Activated B cell treated with CpG ODN at 0.5 μM for 24 hours (primary cell): ENCODE measurements around the gene ADGRF5. TPM values are rescaled to one million over a fixed set of nuclear protein-coding genes. Genes with fewer than 3 reads are reported as not detected.

Source experiments
- ATAC-seq: fragments of 200-7000 bp; cut with Tn5 transposase; one replicate; pipeline ENCODE4 v1.10.0; 2021; ENCODE audit warnings: low read depth, mild to moderate bottlenecking, moderate library complexity
- CTCF ChIA-PET: fragments of 350-600 bp; sonication (Branson Sonifier 250); formaldehyde crosslinking; loops from one replicate; lab custom pipeline; 2021; ENCODE audit warnings: antibody characterized with exemption; lab: Charles Lee
- POLR2A ChIA-PET: fragments of 350-600 bp; sonication (Branson Sonifier 250); formaldehyde crosslinking; loops from one replicate; lab custom pipeline; 2021; ENCODE audit warnings: antibody characterized with exemption; lab: Charles Lee
- DNase-seq: peaks from one replicate; pipeline ENCODE4 v3.0.0; 2022
- H3K27ac Mint-ChIP-seq: one replicate; pipeline ENCODE4 v1.8.0; 2020; ENCODE audit warnings: mixed read lengths
- H3K27me3 Mint-ChIP-seq: one replicate; pipeline ENCODE4 v1.8.0; 2021; ENCODE audit warnings: mixed read lengths
- H3K36me3 Mint-ChIP-seq: one replicate; pipeline ENCODE4 v1.8.0; 2021; ENCODE audit warnings: low read depth, mixed read lengths
- H3K4me1 Mint-ChIP-seq: one replicate; pipeline ENCODE4 v1.8.0; 2021; ENCODE audit warnings: mixed read lengths
- H3K4me3 Mint-ChIP-seq: one replicate; pipeline ENCODE4 v1.8.0; 2020; ENCODE audit warnings: mild to moderate bottlenecking, mixed read lengths
- H3K9me3 Mint-ChIP-seq: one replicate; pipeline ENCODE4 v1.8.0; 2020; ENCODE audit warnings: mixed read lengths
- CTCF ChIP-seq: fragments of 200-600 bp; IDR thresholded peaks from one replicate; pipeline ENCODE4 v1.8.0; 2022; ENCODE audit warnings: antibody characterized with exemption, mild to moderate bottlenecking
- intact Hi-C: fragments of 100-400 bp; cut with micrococcal nuclease; formaldehyde crosslinking; loops from one replicate; pipeline ENCODE4 v1.15.1; 2024
- total RNA-seq: library from RNA; stranded (reverse); gene quantifications from 2 replicates; pipeline ENCODE4 v1.2.3, GENCODE V29; 2022

Gene ADGRF5
- total RNA-seq, 1 donor from 2014 or later = not detected

GRCh38 chr6:46819561-46819960, 102.2 kb downstream of the ADGRF5 start:
- intact Hi-C loops = no loop called here
- Mint-ChIP-seq H3K9me3 (no peaks in the 10 kb centered on the region), H3K36me3 (no peaks in the 10 kb centered on the region), H3K27me3 (peaks cover 2% of the 10 kb centered on the region), H3K4me3 (no peak overlapping the region), H3K4me1 (no peaks in the 10 kb centered on the region), H3K27ac (no peak overlapping the region)
- ChIA-PET CTCF (no interaction called here), POLR2A (no interaction called here)
- no peak for TF ChIP-seq CTCF
- DNase-seq (no peak), ATAC-seq (no peak)

DNA sequence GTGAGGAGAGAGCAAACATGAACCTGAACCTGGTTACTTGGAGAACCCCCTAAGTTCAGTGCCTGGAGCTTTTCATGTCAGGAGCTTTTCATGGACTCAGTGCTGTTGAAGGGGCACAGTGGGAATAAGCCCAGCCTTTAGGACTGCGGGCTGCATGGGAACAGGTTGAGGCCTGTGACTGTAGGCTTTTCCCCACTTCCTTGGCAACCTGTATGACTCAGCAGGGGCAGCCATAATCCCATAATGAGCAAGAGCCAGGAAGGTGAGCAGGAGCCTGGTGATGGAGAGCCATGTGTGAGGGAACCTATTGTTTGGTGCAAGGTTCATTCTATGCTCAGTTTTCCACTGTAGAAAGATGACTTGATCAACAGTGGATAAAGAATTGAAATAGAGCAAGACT, 105.1 kb downstream of the ADGRF5 start:
- H3K36me3 Mint-ChIP-seq = no peaks in the 10 kb centered on the region
- no peak for ATAC-seq
- no peaks in the 10 kb centered on the region for H3K9me3 Mint-ChIP-seq
- no peak for DNase-seq
- no peaks in the 10 kb centered on the region for H3K4me1 Mint-ChIP-seq
- H3K27ac Mint-ChIP-seq = no peak overlapping the region
- no peak for TF ChIP-seq CTCF
- intact Hi-C loops = no loop called here
- H3K4me3 Mint-ChIP-seq = no peak overlapping the region
- H3K27me3 Mint-ChIP-seq = peaks cover 6% of the 10 kb centered on the region
- CTCF ChIA-PET = no interaction called here
- POLR2A ChIA-PET = no interaction called here

DNA sequence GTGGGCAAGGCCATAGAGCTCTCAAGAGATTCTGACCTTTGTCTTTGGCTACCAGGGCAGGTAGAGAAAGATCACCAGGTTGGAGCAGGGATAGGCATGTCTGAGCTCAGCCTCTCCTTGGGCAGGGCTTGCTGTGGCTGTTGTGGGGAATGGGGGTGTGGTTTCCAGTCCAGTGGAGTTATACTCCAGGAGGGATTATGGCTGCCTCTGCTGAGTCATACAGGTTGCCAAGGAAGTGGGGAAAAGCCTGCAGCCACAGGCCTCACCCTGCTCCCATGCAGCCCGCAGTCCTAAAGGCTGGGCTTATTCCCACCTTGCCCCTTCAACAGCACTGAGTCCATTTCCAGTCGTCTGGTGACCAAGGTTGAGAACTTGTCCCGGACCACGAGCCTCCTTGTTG, 106.6 kb downstream of the ADGRF5 start:
- no peak for ATAC-seq
- Mint-ChIP-seq H3K36me3 (no peaks in the 10 kb centered on the region), H3K4me3 (no peak overlapping the region), H3K9me3 (peaks cover 3% of the 10 kb centered on the region), H3K4me1 (no peaks in the 10 kb centered on the region), H3K27ac (no peak overlapping the region), H3K27me3 (peaks cover 9% of the 10 kb centered on the region)
- TF ChIP-seq CTCF = no peak
- no peak for DNase-seq
- ChIA-PET POLR2A (no interaction called here), CTCF (no interaction called here)
- intact Hi-C loops = no loop called here

- ChIA-PET CTCF (no interaction called here), POLR2A (no interaction called here)
- intact Hi-C loops = no loop called here
- Mint-ChIP-seq H3K4me1 (no peaks in the 10 kb centered on the region), H3K27me3 (peaks cover 15% of the 10 kb centered on the region), H3K36me3 (no peaks in the 10 kb centered on the region), H3K9me3 (peaks cover 3% of the 10 kb centered on the region), H3K27ac (no peak overlapping the region), H3K4me3 (no peak overlapping the region)
- ATAC-seq (no peak), DNase-seq (no peak)
- TF ChIP-seq CTCF = no peak
These were observed 112.9 kb downstream of the ADGRF5 start for GRCh38 chr6:46808806-46809205.

Other genes starting within 250 kb of the ADGRF5 start
- gene TDRD6, start 234.1 kb downstream of the ADGRF5 start, total RNA-seq = not detected in 2 replicates
- gene PLA2G7, start 186.6 kb downstream of the ADGRF5 start, total RNA-seq = 0.38 and 0.51 TPM in 2 replicates
- gene ANKRD66, start 175.0 kb downstream of the ADGRF5 start, total RNA-seq = not detected in 2 replicates
- not detected in 2 replicates for gene MEP1A, start 128.5 kb downstream of the ADGRF5 start, total RNA-seq
- gene ADGRF1, start 120.4 kb upstream of the ADGRF5 start, total RNA-seq = not detected in 2 replicates